NOMO-1 treated with dmso at 0.1 percent for 144 hours (cell line): ENCODE results near the gene DGKD.

Experiments used
- DNase-seq: peaks from one replicate; lab custom pipeline; 2025; ENCODE audit not compliant: unreplicated experiment; lab: John Stamatoyannopoulos, UW

DGKD gene

DNA sequence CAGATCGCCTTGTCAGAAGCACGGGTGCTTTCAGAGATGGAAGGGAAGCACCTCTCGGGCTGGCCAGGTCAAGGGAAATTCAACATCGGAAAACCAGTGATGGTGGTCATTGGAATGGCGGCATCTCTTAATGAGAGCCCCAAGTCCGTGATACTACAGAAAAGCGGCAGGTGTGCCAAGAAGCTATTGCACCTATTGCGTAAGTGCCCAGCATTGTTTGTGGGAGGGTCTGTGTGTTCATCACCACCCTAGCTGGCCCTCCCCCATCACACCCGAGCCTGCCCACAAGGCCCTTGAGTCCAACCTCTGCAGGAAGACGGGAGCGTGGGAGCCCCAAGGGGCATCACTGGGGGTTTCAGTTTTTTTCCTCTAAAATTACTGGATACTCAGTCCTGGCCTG is 100.7 kb downstream of the DGKD start:
- no peak for DNase-seq

DNA sequence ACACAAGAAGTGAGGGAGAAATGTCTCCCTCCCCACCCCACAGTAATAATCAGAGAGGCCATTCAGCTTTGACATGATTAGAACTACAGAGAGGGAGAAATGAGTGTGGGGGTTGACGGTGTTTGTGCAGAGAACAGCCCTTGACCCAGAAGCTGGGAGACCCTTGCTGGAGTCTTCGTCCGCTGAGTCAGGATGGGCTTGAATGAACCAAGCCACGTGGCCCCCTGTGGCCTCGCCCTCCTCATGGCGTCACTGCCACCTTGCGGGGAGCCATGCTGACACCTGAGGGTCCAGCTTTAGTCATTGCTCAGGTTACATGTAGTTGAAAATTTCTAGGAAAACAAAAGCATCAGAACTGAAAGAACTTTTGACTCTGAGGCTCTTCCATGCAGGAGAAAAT is 101.2 kb downstream of the DGKD start:
- no peak for DNase-seq

DNA sequence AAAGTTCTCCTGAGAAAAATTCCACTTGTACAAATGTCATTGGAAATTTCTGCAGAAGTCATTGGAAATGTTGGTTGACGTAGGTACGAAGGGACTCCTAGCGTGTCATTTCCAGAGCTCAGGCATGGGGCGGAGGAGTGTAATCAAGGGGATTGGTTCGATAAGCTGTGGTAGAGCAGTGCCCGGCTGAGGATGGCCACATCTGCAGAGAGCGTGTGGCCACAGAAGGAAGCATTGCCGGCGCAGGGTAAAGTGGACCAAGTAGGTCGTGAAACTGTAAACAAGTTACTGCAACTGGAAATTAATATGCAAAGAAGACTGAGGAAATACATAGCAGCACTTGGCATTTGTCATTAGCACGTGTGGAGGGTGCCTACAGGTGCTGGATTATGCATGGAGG is 101.8 kb downstream of the DGKD start:
- no peak for DNase-seq

DNA sequence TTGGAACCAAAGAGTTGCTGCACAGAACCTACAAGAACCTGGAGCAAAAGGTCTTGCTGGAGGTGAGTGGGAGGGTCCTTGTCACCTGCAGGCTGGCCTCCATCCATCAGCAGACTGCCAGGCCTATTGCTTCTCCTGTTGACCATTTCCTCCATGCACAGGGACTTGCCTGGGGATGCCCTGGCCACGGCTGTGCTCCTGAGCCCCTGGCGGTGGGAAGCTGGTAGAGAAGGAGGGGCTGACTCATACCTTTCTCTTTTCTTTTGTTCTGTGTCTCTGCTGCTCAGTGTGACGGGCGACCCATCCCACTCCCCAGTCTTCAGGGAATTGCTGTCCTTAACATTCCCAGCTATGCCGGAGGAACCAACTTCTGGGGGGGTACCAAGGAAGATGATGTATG is 102.6 kb downstream of the DGKD start:
- no peak for DNase-seq

DNA sequence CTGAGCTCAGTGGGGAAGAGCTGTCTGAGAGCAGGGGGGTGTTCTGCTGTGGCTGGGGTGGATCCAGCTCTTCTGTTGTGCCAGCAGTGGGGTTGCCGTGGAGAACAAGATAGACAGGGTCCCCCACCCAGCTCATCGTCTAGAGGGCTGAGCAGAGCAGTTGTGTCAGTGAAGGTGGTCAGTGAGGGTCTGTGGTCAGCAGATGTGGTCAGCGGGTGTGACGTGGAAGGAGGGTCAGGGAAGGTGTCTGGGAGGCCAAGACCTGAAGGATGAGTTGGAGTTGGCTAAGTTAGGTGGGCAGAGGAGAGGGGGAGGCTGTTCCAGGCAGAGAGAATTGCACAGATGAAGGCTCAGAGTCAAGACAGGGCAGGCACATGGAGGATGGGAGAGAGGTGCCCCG is 103.1 kb downstream of the DGKD start:
- DNase-seq: no peak

DNA sequence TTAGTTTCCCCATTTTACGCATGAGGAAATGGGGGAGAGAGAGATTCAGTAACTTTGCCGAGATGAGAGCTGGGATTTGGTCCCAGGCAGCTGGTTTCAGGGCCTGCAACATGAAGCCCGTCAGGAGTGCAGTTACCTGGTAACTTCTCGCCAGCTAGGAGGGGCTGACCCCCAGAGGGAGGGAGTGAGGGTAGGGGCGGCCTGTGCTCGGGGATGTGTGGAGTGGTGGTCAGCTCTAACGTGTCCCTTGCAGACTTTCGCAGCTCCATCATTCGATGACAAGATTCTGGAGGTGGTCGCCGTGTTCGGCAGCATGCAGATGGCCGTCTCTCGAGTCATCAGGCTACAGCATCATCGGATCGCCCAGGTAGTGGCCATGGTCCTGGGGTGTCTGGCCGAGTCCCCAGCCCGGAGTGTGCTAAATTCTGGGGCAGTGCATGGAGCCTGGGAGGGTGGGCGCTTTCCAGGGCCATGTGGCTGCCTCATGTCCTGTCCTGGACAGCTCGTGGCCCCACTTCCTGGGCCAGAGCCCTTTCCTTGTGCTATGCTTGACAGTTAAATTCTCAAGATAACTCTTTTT is 103.8 kb downstream of the DGKD start:
- no peak for DNase-seq

DNA sequence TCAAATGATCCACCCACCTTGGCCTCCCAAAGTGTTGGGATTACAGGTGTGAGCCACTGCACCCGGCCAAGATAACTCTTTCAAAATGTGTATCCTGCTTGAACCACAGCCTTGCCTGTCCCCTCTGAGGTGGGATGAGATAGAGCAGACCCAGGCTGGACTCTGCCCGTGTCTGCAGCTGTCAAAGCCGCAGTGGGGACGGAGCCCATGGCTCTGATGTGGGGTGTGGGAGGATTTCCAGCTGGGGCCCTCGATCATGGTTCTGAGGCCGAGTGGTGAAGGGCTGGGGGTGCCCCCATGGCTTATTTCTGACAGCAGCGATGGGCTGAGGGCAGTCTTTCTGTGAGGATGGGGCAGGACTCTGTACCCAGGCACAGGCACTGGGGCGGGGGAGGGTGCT is 104.5 kb downstream of the DGKD start:
- DNase-seq: no peak

DNA sequence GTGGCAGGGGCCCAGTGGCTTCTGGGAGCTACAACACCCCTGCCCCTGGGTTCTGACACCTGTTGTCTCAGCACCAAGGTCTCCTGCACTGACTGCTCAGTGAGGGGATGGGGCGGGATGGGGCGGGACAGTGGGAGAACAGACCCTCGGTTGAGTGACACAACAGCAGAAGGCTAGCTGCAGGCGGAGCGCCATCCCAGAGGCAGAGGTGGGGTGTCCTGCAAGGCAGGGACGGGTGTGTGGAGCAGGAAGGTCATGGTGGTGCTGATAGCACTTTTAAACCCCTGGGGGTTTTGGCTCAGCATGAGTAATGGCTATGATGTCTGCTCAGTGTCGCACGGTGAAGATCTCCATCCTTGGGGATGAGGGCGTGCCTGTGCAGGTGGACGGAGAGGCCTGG is 105.1 kb downstream of the DGKD start:
- no peak for DNase-seq

DNA sequence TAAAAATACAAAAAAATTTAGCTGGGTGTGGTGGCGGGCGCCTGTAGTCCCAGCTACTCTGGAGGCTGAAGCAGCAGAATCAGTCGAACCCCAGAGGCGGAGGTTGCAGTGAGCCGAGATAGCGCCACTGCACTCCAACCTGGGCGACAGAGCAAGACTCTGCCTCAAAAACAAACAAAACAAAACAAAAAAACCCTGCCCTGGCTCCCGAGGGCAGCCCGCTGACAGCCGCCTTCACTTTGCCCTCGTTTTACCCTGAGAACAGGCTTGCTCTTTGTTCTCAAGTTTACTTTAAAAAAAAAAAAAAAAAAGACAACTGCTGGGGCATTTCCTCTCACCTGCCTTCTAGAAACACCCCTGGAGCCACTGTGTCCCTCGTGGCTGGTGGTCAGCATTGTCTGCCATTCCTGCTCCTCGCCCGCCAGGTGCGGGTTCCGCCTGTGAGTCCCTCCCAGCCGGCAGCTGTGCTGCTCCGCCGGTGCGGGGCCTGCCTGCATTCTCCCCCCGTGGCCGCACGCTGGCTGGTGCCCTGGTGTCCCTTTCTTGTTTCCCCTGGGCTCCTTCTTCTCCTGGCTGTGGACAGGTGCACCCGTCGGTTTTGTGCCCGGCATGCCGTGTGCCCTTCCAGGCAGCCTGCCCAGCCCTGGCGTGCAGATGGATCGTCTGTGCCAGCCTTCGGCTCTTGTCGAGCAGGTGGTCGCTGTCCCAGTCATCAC is 106.6 kb downstream of the DGKD start:
- no peak for DNase-seq

DNA sequence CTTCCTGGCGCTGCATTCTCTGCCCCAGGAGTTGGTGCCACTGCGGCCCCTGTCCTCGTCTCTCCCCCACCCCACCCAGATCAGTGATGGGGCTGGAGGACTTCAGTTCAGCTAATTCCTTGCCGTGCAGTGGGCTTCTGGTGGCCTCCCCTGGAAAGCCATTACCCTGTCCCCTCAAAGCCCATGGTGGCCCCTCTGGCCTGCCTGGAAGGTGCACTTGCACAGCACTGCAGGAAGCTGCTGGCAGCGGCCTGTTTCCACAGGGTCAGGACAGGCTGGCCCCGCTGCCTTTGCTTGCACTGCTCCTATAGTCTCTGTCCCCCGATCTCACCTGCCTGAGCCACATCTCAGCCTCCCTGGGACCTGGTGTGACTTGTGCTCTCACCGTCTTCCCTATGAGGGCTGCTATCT is 107.2 kb downstream of the DGKD start:
- no peak for DNase-seq

DNA sequence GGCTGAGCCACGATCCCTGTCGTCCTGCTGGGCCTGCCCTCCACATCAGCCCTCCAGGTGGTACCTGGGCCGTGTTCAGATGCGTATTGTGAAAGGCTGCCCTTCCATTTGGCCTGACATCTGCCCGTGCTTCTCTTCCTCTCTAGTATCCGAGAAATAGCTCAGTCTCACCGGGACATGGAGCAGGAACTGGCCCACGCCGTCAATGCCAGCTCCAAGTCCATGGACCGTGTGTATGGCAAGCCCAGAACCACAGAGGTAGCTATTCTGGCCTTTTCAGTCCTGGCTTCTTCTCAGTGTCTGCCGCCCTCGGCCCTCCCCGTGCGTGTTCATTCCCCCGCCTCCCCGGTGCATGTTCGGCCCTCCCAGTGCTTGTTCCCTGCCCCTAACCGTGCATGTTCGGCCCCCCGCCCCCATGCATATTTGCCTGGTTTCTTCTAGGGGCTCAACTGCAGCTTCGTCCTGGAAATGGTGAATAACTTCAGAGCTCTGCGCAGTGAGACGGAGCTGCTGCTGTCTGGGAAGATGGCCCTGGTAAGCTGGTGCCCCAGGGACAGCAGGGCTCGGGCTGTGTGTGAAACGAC is 108.0 kb downstream of the DGKD start:
- DNase-seq: no peak

DNA sequence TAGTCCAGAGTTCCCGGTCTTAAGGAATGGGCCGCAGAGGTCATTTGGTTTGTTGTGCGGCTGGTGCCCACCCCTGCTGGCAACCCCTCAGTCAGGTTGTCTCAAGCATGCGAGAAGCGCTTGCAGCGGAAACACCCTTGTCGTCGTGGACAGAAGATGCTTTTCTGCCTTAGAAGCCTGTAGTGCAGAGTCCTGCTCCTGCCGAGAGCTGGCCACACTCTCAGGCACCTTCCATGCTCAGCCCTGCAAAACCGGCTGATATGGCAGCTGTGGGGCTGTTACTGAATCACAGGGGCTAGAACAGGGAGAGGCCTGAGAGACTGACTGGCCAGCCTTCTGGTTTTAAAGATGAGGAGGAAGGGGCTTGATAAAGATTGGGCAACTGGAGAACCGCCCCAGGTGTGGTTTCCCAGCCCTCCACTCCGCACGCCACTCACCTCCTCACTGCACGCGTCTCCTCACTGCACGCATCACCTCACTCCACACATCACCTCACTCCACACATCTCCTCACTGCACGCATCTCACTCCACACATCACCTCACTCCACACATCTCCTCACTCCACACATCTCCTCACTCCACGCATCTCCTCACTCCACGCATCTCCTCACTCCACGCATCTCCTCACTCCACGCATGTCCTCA is 108.7 kb downstream of the DGKD start:
- DNase-seq: no peak

DNA sequence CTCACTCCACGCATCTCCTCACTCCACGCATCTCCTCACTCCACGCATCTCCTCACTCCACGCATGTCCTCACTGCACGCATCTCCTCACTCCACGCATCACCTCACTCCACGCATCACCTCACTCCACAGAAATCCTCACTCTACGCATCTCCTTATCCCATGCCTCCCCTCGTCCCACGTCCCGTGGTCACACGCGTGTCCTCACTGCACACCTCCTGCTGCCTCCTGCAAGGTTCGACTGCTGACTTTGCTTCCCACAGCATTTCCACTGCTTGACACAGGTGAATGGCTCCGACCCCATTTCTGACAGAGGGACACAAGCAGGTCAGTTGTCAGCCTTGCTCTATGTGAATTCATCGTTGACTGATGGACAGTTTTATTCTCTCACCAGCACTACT is 109.3 kb downstream of the DGKD start:
- no peak for DNase-seq

DNA sequence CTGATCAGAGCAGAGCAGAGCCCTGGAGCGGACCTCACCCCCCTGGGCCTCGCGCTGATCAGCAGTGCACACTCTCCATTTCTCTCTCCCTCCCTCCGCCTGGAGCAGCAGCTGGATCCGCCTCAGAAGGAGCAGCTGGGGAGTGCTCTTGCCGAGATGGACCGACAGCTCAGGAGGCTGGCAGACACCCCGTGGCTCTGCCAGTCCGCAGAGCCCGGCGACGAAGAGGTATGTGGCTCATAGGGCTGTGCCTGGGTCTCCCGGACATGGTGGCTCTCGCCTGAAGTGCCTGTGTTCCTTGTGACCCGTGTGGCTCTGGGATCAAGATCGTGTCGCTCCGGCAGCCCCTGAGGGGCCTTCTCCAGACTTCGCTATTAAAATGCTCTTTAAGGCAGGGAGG is 109.8 kb downstream of the DGKD start:
- no peak for DNase-seq

DNA sequence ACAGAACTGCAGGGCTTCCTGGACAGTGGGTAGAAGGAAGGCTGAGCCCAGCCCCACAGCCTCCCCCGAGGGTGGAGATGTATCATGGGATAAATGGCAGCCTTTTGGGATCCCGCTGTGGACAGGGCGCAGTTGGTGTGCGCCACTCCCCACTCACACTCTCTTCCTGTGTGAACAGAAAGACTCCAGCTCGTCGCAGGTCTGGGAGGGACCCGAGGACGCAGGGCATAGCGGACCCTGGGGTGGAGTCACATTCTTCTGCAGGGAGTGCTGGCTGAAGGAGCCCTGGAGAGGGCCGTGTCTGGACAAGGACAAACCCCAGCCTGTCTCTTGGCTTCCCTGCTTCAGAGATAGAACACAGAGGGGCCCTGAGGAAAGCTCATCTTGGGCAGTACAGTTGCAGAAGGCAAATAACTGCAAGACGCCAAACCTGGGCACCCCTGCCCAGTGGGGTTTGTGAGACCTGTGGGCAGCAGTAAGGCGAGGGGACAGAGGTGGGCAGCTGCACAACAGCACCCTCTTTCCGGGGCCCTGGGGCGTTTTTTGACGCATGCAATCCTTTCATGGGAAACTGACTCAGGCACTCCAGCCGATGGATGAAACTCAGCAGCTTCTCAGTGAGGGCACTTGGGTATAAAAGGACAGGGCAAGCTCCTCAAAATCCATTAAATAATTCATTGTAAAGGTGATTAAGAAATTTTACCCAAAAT is 110.4 kb downstream of the DGKD start:
- DNase-seq: no peak

DNA sequence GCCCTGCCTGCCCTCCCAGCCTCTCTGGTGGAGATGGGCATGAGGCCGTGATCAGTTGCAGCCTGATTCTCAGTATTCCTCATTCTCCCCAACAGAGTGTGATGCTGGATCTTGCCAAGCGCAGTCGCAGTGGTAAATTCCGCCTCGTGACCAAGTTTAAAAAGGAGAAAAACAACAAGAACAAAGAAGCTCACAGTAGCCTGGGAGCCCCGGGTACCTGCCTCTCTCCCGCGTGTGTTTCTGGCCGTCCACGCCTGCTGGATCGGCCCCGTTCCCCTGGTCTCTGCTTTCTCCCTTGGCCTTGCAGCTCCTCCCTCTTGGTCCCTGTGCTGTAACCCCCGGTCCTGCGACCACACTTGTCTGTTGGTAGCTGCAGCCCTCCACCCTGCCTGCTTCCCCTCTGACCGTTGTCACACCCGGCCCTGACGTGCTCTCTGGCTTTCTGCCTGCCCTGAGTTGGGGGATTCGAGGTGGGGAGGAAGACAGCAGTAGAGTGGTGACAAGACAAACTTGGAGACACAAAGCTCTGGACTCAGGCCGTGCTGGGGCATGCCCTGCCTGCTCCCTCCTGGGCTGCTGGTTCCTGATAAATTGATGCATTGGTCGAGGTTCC is 112.8 kb downstream of the DGKD start:
- no peak for DNase-seq

DNA sequence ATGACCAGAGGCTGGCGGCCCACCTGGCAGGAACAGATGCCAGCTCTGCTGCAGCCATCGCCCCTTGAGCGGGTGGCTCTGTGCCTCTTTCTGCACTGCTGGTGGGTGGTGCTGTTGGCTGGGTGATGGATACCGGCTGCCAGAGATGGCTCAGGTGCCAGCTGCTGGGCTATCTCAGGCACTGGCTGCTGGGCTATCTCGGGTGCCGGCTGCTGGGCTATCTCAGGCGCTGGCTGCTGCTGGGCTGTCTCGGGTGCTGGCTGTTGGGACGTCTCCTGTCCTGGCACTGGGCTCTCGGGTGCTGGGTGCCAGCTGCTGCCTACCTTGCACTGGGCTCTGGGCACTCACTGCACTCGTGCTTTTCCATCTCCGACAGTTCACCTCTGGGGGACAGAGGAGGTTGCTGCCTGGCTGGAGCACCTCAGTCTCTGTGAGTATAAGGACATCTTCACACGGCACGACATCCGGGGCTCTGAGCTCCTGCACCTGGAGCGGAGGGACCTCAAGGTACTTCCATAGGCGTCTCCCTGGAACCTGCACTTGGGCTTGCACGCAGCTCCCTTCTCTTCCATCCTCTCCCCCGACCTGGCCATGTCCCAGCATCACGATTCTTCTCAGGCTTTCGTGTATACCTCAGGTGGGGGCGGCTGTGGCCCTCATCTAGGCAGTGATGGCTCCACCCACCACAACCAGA is 113.9 kb downstream of the DGKD start:
- DNase-seq: no peak

DNA sequence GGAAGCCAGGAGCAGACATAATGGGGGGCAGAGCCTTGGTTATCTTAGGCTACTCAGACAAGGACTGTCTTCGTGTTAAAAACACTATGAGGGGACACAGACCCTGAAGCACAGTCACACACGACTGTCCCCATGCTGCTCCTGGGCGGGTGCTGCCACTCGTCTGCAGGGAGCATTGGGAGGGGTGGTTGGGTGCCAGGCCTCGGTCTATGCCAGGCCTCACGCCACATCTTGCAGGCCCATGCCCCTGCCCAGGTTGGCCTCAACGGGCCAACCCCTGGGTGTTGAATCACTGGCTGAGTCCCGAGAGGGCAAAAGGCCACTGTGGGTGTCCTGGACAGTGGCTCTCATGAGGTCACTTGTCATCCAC is 114.4 kb downstream of the DGKD start:
- no peak for DNase-seq

DNA sequence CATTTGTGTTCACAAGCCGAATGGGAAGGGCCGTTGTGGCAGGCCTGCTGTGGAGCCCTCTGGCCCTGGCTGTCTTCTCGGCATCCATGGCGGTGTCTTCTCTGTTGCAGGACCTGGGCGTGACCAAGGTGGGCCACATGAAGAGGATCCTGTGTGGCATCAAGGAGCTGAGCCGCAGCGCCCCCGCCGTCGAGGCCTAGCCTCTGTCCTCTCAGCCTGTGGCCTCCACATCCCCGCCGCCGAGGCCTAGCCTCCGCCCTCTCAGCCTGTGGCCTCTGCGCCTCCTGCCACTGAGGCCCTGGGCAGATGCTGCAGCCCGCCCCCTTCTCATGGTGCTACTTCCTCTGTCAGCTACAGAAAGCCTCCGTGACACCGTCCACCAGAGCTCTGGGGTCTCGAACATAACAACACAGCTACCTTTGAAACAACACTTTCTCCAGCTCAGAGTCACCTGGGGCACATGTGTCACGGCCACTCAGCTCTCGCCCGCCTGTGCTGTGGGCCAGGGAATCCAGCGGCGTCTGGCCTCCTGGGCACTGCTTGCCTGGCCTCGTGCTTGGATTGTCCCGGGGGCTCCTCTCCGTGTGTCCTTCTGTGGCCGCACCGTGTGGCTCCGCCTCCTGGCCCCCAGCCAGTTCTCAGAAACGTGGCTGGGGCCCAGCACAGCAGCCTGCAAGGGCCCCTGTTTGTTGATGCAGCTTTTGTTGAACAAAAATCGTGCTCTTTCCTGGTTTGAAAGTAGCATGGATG is 115.1 kb downstream of the DGKD start:
- no peak for DNase-seq
